ENCODE results near the gene UBR2.
"Not testable (repeated sequence)": the region's sequence is repeated elsewhere in the genome, so short reads cannot be mapped to it uniquely, and the experiment has no call there.

UBR2 gene

GRCh38 chr6:42726485-42727086 lies 162.8 kb downstream of the UBR2 start:
- peak; percentile 75 to 77 for DNase-seq (ENCODE audit: low read depth in 2 of 2)

- DNase-seq (ENCODE audit: low read depth in 2 of 2): no peak
Measured at GRCh38 chr6:42727087-42727611, 163.3 kb downstream of the UBR2 start.

- DNase-seq (ENCODE audit: low read depth in 2 of 2): no peak
Measured at GRCh38 chr6:42727627-42728026, 163.8 kb downstream of the UBR2 start.

GRCh38 chr6:42729731-42730130 lies 165.9 kb downstream of the UBR2 start:
- DNase-seq (ENCODE audit: low read depth in 2 of 2): no peak

GRCh38 chr6:42733867-42734481 lies 170.1 kb downstream of the UBR2 start:
- DNase-seq (ENCODE audit: low read depth in 2 of 2): not testable (repeated sequence)

GRCh38 chr6:42735976-42736375 lies 172.1 kb downstream of the UBR2 start:
- DNase-seq (ENCODE audit: low read depth in 2 of 2): no peak

GRCh38 chr6:42740725-42741124 lies 176.9 kb downstream of the UBR2 start:
- no peak for DNase-seq (ENCODE audit: low read depth in 2 of 2)

GRCh38 chr6:42742116-42742894 lies 178.5 kb downstream of the UBR2 start:
- peak; percentile 47 for DNase-seq (ENCODE audit: low read depth in 2 of 2)
